HL-60 (cell line): ENCODE measurements around the gene PSMC2.

ENCODE experiments used
- CTCF ChIP-seq: IDR thresholded peaks from one replicate; pipeline ENCODE4 v1.5.1; 2011; ENCODE audit warnings: low read length, control low read depth, inconsistent platforms; ENCODE audit not compliant: insufficient read depth
- GABPA ChIP-seq: IDR thresholded peaks from 2 replicates; pipeline ENCODE4 v1.6.1; 2012; ENCODE audit warnings: low read depth
- POLR2AphosphoS5 ChIP-seq: IDR thresholded peaks from 2 replicates; pipeline ENCODE4 v1.6.1; 2012; ENCODE audit warnings: low read depth
- REST ChIP-seq: IDR thresholded peaks from 2 replicates; pipeline ENCODE4 v1.6.1; 2012; ENCODE audit warnings: low read depth; ENCODE audit not compliant: insufficient replicate concordance
- SPI1 ChIP-seq: IDR thresholded peaks from 2 replicates; pipeline ENCODE4 v1.6.1; 2012; ENCODE audit warnings: low read depth, mild to moderate bottlenecking, borderline replicate concordance

GRCh38 chr7:103412151-103412550 is 64.7 kb downstream of the PSMC2 start:
- TF ChIP-seq CTCF: no peak
- no peak for TF ChIP-seq REST
- no peak for TF ChIP-seq POLR2AphosphoS5
- no peak for TF ChIP-seq GABPA
- TF ChIP-seq SPI1: no peak
